Smooth muscle cell (in vitro differentiated cells): ENCODE data around the gene ASB8. TPM values are rescaled to one million over a fixed set of nuclear protein-coding genes. Genes with fewer than 3 reads are reported as not detected.

Experiments
- DNase-seq: peaks from one replicate; lab custom pipeline; 2025; ENCODE audit not compliant: unreplicated experiment; lab: John Stamatoyannopoulos, UW
- H2AFZ ChIP-seq: fragments of 200-600 bp; sonication (generic); 2 replicates; pipeline ENCODE4 v1.6.0; 2016; ENCODE audit warnings: antibody characterized with exemption, low read depth, mild to moderate bottlenecking
- H3F3A ChIP-seq: fragments of 200-600 bp; sonication (generic); 2 replicates; pipeline ENCODE4 v1.6.0; 2017; ENCODE audit warnings: antibody characterized with exemption, low read depth
- H3K27ac ChIP-seq: fragments of 200-600 bp; sonication (generic); 2 replicates; pipeline ENCODE4 v1.5.1; 2016; ENCODE audit warnings: low read depth, mild to moderate bottlenecking
- H3K27me3 ChIP-seq: fragments of 200-600 bp; sonication (generic); 2 replicates; pipeline ENCODE4 v1.6.1; 2016; ENCODE audit warnings: low read depth, mild to moderate bottlenecking
- H3K36me3 ChIP-seq: fragments of 200-600 bp; sonication (generic); 2 replicates; pipeline ENCODE4 v1.5.1; 2016; ENCODE audit warnings: low read depth
- H3K4me1 ChIP-seq: fragments of 200-600 bp; sonication (generic); 2 replicates; pipeline ENCODE4 v1.5.1; 2016; ENCODE audit warnings: low read depth
- H3K4me2 ChIP-seq: fragments of 200-600 bp; sonication (generic); 2 replicates; pipeline ENCODE4 v1.6.0; 2016; ENCODE audit warnings: mild to moderate bottlenecking
- H3K4me3 ChIP-seq: fragments of 200-600 bp; sonication (generic); 2 replicates; pipeline ENCODE4 v1.5.1; 2016; ENCODE audit warnings: mild to moderate bottlenecking
- H3K79me2 ChIP-seq: fragments of 200-600 bp; sonication (generic); 2 replicates; pipeline ENCODE4 v1.6.0; 2016; ENCODE audit warnings: low read depth, mild to moderate bottlenecking
- H3K9ac ChIP-seq: fragments of 200-600 bp; sonication (generic); 2 replicates; pipeline ENCODE4 v1.6.0; 2016; ENCODE audit warnings: low read depth
- H3K9me3 ChIP-seq: fragments of 200-600 bp; sonication (generic); replicated peaks from 2 replicates; pipeline ENCODE4 v1.5.1; 2016; ENCODE audit warnings: low read depth
- H4K20me1 ChIP-seq: fragments of 200-600 bp; sonication (generic); 2 replicates; pipeline ENCODE4 v1.6.0; 2016; ENCODE audit warnings: low read depth
- CTCF ChIP-seq: fragments of 200-600 bp; sonication (generic); IDR thresholded peaks from 2 replicates; pipeline ENCODE4 v1.5.1; 2017; ENCODE audit warnings: borderline replicate concordance, mild to moderate bottlenecking, antibody characterized with exemption; ENCODE audit not compliant: insufficient read depth, poor library complexity, severe bottlenecking
- WGBS: methylation state at CpG from one replicate; pipeline ENCODE4 v1.1.7; 2016; ENCODE audit warnings: low lambda C conversion rate; 5-methylcytosine and 5-hydroxymethylcytosine counted together
- polyA plus RNA-seq: library from polyadenylated mRNA; unstranded; fragments of >200 nt; fragmentation: Nextera tagmentation; extraction: Ambion mirVana; gene quantifications from 2 replicates; pipeline ENCODE4 v1.2.1, GENCODE V29; 2016
- total RNA-seq: library from RNA; depleted of rRNA; stranded (reverse); fragments of >200 nt; gene quantifications from 2 replicates; pipeline ENCODE4 v1.2.3, GENCODE V29; 2014

ASB8 gene
- total and polyA plus RNA-seq, 2 experiments from 2014 or later, result 25.4 to 31.1 TPM

- peaks cover 25% of the 10 kb centered on the region for H3F3A ChIP-seq
- H3K9ac ChIP-seq, result peak overlapping the region; percentile 30
- DNase-seq, result no peak
- H3K79me2 ChIP-seq, result no peaks in the 10 kb centered on the region
- no peaks in the 10 kb centered on the region for H3K36me3 ChIP-seq
- H3K27ac ChIP-seq, result peak overlapping the region; percentile 54
- no peak overlapping the region for H3K4me3 ChIP-seq
- H3K4me1 ChIP-seq, result peaks cover 22% of the 10 kb centered on the region
- no peak overlapping the region for H2AFZ ChIP-seq
- no peaks in the 10 kb centered on the region for H4K20me1 ChIP-seq
- H3K27me3 ChIP-seq, result no peaks in the 10 kb centered on the region
- no peak for TF ChIP-seq CTCF
- 3% methylated on average over 1 of the region's 1 CpG for WGBS
- H3K4me2 ChIP-seq, result peak overlapping the region; percentile 59
- no peaks in the 10 kb centered on the region for H3K9me3 ChIP-seq
Observed at GRCh38 chr12:48194799-48195201, 37.5 kb upstream of the ASB8 start.

DNA sequence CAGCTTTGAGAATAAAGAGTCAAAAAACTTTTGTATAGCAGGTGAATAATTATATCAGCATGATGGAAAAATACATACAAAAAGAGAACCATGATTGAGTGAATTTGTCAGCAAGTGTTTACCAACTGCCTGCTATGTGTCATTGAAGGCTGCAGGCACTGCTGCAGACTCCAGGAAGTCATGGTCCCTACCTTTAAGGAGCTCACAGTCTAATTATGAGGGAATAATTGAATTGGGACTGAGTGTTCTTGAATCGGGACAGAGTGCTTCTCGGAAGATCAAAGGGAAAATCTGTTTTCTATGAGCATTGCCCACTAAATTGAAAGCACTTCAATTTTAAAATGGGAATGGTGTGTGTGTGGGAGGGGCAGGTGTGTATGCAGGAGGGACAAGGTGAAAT, 36.3 kb upstream of the ASB8 start:
- H3K27ac ChIP-seq, result peak overlapping the region; percentile 54
- H3K4me2 ChIP-seq, result peak overlapping the region; percentile 55
- H3K4me1 ChIP-seq, result peaks cover 22% of the 10 kb centered on the region
- 55% methylated on average over 2 of the region's 2 CpGs for WGBS
- no peak overlapping the region for H3K9ac ChIP-seq
- no peak for TF ChIP-seq CTCF
- no peak overlapping the region for H3K4me3 ChIP-seq
- no peaks in the 10 kb centered on the region for H3K79me2 ChIP-seq
- H3K27me3 ChIP-seq, result no peaks in the 10 kb centered on the region
- no peak overlapping the region for H2AFZ ChIP-seq
- H3F3A ChIP-seq, result peaks cover 19% of the 10 kb centered on the region
- no peaks in the 10 kb centered on the region for H3K36me3 ChIP-seq
- no peak for DNase-seq
- no peaks in the 10 kb centered on the region for H4K20me1 ChIP-seq
- H3K9me3 ChIP-seq, result no peaks in the 10 kb centered on the region

DNA sequence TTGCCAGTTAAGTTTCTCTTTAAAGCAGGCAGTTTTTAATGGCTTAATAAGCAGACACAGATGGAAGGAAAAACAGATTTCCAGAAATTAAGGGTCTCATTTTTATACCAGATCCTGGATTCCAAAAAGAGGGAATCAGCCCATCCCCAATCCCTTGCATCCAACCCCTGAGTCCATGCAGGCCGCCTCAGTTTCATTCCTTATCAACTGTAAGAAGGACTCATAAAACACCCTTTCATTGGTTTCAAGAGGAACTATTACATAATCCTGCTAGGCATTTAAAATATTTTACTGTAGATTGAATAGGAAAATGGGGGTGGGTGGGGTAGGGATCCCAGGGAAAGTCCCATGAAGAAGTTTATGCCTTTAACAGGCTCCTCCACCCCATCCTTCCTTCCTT, 35.5 kb upstream of the ASB8 start:
- no peaks in the 10 kb centered on the region for H3K79me2 ChIP-seq

More for the DNA sequence above, 35.5 kb upstream of the ASB8 start:
- Histone ChIP-seq H4K20me1 (no peaks in the 10 kb centered on the region), H3K9ac (no peak overlapping the region), H3K4me2 (peak overlapping the region; percentile 55), H3F3A (peaks cover 25% of the 10 kb centered on the region), H3K27me3 (no peaks in the 10 kb centered on the region), H2AFZ (no peak overlapping the region), H3K36me3 (no peaks in the 10 kb centered on the region), H3K27ac (peak overlapping the region; percentile 54), H3K4me3 (no peak overlapping the region), H3K9me3 (no peaks in the 10 kb centered on the region), H3K4me1 (peaks cover 22% of the 10 kb centered on the region)
- WGBS, result 17% methylated on average over 1 of the region's 1 CpG
- DNase-seq, result no peak
- TF ChIP-seq CTCF, result no peak
